ENCODE data around the gene CKM. TPM values are rescaled to one million over a fixed set of nuclear protein-coding genes. Genes with fewer than 3 reads are reported as not detected.
A peak's percentile ranks its signal among the peaks of the same experiment; 100 is the strongest.
"Not testable (repeated sequence)": the region's sequence is repeated elsewhere in the genome, so short reads cannot be mapped to it uniquely, and the experiment has no call there.

CKM gene
- total RNA-seq, 1 donor = 0.27 TPM

GRCh38 chr19:45322311-45322710, 364 bp downstream of the CKM start:
- DNase-seq (ENCODE audit: low read depth in 2 of 3, low spot score in 2 of 3) = no peak

- no peak for DNase-seq (ENCODE audit: low read depth in 2 of 3, low spot score in 2 of 3)
Measured at GRCh38 chr19:45321848-45322247, 827 bp downstream of the CKM start.

- no peak for DNase-seq (ENCODE audit: low read depth in 2 of 3, low spot score in 2 of 3)
Measured at GRCh38 chr19:45320997-45321775, 1.5 kb downstream of the CKM start.

DNA sequence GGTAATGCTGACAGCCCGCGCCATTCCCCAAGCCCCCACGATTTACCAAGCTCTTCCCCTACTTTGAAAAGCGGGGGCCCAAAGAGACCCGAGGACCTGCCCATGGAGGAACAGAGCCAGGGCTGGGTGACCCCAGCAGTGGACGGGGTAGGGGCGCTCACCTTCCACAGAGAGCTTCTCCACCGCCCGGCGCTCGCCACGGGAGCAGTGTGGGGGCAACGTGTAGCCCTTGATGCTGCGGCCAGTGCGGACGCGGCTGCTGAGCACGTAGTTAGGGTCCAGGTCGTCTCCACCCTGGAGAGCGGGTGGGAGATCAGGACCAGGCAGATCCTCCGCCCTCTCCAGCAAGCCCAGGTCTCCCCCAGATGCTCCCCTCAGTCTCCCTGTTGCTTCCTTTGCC, 7.4 kb downstream of the CKM start:
- no peak for DNase-seq (ENCODE audit: low read depth in 2 of 3, low spot score in 2 of 3)

DNA sequence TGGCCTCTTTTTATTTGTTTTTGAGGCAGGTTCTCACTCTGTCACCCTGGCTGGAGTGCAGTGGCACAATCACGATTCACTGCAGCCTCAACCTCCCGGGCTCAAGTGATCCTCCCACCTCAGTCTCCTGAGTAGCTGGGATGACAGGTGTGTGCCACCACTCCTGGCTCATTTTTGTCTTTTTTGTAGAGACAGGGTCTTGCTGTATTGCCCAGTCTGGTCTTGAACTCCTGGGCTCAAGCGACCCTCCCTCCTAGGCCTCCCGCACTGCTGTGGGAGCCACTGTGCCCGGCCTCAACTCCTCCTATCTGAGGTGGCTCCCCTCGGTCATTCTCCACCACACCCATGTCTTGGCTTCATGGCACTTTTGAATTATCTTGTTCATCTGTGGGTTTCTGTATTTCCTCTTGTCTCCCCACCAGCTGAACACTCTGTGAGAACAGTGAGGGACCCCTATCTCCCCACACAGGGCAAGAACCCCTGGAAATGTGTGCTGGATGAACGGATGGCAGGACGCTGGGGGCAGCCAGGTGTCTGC, 7.9 kb downstream of the CKM start:
- no peak for DNase-seq (ENCODE audit: low read depth in 2 of 3, low spot score in 2 of 3)

GRCh38 chr19:45312285-45312684, 10.4 kb downstream of the CKM start:
- not testable (repeated sequence) for DNase-seq (ENCODE audit: low read depth in 2 of 3, low spot score in 2 of 3)

- DNase-seq (ENCODE audit: low read depth in 2 of 3, low spot score in 2 of 3) = peak in 1 of 3 donors; percentile 41
Measured at GRCh38 chr19:45311621-45312020, 11.1 kb downstream of the CKM start.

DNA sequence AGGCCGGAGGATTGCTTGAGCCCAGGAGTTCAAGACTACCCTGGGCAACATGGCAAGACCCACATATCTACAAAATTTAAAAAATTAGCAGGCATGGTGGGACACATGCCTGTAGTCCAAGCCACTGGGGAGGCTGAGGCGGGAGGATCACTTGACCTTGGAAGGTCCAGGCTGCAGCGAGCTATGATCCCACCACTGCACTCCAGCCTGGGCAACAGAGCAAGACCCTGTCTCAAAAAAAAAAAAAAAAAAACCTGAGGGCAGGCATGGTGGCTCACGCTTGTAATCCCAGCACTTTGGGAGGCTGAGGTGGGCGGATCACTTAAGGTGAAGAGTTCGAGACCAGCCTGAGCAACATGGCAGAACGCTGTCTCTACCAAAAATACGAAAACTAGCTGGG, 13.4 kb downstream of the CKM start:
- DNase-seq (ENCODE audit: low read depth in 2 of 3, low spot score in 2 of 3) = not testable (repeated sequence)

DNA sequence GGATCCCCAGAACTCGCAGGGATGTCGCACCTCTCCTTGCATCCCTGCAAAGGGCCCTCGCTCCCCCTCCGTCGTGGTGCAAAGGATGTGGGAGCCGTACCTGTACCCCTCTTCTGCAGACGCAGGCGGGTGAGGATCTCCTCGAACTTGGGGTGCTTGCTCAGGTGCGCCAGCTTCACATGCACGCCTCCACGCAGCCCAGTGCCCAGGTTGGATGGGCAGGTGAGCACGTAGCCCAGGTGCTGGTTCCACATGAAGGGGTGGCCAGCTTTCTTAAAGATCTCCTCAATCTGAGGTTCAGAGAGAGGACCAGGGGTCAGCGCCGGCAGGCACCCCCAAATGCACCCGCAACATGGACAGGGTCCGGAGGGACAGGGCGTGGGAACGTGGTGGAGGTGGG, 15.3 kb downstream of the CKM start:
- no peak for DNase-seq (ENCODE audit: low read depth in 2 of 3, low spot score in 2 of 3)

GRCh38 chr19:45306518-45307027, 16.1 kb downstream of the CKM start:
- DNase-seq (ENCODE audit: low read depth in 2 of 3, low spot score in 2 of 3) = no peak

DNA sequence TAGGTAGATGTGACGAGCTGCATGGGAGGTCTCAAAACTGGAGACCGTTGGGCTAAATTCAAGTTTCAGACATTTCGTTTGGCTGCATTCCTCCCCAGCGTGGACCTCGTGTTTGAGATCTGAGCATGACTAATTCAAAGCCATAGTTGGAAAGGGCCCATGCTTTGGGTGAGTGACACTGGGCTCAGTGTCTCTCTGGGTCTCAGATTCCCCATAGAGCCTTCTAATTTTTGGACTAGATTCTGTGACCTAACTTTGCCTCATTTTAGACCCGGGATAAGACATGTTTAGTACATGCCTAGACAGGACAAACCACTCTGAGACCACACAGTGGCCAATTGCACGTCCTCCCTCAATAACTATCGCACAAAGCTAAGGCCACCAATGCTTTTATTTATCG, 16.6 kb downstream of the CKM start:
- no peak for DNase-seq (ENCODE audit: low read depth in 2 of 3, low spot score in 2 of 3)

DNA sequence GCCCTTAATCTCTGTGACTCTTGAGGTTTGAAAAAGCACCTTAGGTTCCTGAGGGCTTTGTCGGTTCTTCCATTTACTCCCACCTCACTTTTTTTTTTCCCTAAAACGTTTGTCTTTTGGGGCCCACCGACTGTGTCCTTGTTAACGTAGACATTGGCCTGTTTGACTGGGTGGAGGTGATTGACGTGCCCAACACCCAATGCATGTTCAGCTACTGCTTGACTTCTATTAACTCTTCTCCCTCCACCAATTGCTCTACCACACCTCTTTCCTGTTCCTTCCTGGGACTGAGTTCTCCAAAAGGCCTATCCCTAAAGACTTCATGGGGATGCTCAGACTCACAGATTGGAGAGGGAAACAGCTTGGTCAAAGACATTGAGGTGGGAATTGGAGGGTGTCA, 17.3 kb downstream of the CKM start:
- DNase-seq (ENCODE audit: low read depth in 2 of 3, low spot score in 2 of 3) = no peak

GRCh38 chr19:45305007-45305406, 17.7 kb downstream of the CKM start:
- DNase-seq (ENCODE audit: low read depth in 2 of 3, low spot score in 2 of 3) = no peak

DNA sequence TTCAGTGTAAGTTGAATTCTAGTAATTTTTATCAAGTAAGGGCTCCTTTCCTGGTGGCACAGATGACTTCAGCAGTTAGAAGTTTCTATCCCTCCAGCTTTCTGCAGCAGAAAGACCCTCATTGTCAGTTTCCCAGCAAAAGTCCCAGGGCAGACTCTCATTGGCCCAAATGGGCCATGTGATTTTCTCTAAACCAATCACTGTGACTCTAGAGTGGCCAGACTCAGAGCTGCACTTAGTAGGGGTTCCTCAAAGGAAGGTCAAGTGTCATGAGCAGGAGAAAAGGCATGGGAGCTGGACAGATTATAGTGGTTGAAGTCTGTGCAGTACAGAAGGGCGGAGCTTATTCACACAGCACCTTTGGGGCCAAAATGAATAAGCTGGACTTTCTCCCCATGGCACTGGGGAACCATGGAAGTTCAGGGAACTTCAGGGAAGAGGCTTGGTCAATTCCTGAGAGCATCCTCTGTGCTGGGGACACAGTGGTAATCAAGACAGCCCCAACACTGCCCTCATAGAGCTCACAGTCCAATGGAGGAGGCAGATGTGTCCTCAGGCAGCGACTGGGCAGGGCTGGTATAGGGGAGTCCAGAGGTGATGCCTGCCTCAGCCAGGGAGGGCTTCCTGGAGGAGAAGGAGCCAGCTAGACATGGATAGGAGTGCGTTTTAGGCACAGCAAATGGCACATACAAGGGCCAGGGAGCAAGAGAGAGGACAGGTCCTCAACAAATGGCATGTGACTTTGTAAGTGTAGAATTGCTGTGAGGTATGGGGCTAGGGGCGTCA, 18.3 kb downstream of the CKM start:
- no peak for DNase-seq (ENCODE audit: low read depth in 2 of 3, low spot score in 2 of 3)

DNA sequence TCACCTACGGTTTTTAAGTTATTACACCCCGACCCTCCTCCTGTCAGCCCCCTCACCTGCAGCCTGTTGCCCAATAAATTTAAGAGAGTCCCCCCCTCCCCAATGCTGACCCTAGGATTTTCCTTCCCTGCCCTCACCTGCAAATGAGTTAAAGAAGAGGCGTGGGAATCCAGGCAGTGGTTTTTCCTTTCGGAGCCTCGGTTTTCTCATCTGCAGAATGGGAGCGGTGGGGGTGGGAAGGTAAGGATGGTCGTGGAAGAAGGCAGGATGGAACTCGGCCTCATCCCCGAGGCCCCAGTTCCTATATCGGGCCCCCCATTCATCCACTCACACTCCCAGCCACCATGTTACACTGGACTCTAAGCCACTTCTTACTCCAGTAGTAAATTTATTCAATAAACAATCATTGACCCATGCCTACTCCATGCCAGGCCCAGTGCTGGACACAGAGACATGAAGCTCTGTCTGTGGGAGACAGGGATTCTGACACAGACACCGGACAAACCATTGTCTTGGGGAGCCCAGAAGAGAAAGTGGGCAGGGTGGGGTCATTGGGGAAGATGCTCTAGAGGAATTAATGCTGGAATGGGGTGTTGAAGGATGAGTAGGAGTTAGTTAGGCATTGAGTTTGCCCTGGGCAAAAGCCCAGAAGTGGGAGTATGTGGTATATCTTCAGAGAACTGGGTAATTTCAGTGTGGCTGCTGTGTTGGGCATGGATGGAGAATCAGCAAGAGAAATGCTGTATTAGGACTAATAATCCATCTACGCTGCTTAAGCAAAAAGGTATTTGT, 19.2 kb downstream of the CKM start:
- DNase-seq (ENCODE audit: low read depth in 2 of 3, low spot score in 2 of 3) = no peak

GRCh38 chr19:45302416-45302815, 20.3 kb downstream of the CKM start:
- no peak for DNase-seq (ENCODE audit: low read depth in 2 of 3, low spot score in 2 of 3)

DNA sequence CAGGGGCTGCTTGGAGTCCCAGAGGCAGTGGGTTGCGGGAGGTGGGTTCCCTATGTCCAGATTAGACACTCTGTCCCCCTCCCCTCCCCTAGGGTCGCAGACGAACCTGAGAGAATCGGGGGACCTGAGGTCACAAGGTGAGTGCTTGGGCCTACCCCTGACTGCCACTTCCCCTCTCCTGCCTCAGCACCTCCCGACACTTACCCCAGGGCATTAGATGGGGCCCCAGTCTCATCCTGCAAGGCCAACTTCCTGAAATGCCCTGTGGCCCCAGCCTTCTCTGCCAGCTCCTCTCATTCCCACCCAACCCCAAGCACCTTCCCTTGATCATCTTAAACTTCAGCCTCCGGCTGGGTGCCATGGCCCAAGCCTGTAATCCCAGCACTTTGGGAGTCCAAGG, 23.0 kb downstream of the CKM start:
- no peak for DNase-seq (ENCODE audit: low read depth in 2 of 3, low spot score in 2 of 3)

- no peak for DNase-seq (ENCODE audit: low read depth in 2 of 3, low spot score in 2 of 3)
Measured at GRCh38 chr19:45298264-45298663, 24.4 kb downstream of the CKM start.

GRCh38 chr19:45297674-45298073, 25.0 kb downstream of the CKM start:
- no peak for DNase-seq (ENCODE audit: low read depth in 2 of 3, low spot score in 2 of 3)

GRCh38 chr19:45296355-45296754, 26.3 kb downstream of the CKM start:
- DNase-seq (ENCODE audit: low read depth in 2 of 3, low spot score in 2 of 3) = no peak

DNA sequence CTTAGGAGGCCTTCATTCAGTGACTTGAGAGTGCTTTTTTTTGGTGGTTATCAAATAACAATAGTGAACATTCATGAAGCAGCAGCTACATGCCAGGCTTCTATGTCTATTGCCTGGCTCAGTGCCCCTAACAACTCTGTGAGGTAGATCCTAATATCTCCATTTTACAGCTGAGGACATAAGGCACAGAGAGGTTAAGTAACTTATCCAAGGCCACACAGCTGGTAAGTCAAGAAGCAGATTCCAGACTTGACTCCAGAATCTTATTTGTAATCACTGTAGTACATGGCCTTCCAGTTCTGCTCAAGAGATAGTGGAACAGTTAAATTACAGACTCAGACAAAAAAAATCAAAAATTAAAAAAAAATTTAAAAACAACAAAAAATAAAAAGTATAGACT, 26.8 kb downstream of the CKM start:
- DNase-seq (ENCODE audit: low read depth in 2 of 3, low spot score in 2 of 3) = no peak

All from hematopoietic multipotent progenitor cell (in vitro differentiated cells).